Esophagus muscularis mucosa (tissue), 4 donors: ENCODE data around the gene UXT. TPM values are rescaled to one million over a fixed set of nuclear protein-coding genes. Genes with fewer than 3 reads are reported as not detected.

Experiments
- DNase-seq: peaks from one replicate; pipeline ENCODE4 v3.0.0-alpha.2; 2017; ENCODE audit errors: extremely low spot score
- H3K27ac ChIP-seq, 4 donors: fragments of 200-600 bp; sonication (generic); replicated peaks in 1 of 4; 1 replicate in 3 of 4; 2 replicates in 1 of 4; pipeline ENCODE4 v1.5.1; 2016 to 2019; ENCODE audit warnings: mild to moderate bottlenecking in 1 of 4
- H3K27me3 ChIP-seq, 4 donors: fragments of 200-600 bp; sonication (generic); one replicate each; pipeline versions ENCODE4 v1.5.1 to v1.6.0; 2016 to 2019
- H3K36me3 ChIP-seq, 4 donors: fragments of 200-600 bp; sonication (generic); one replicate each; pipeline ENCODE4 v1.5.1; 2016 to 2019
- H3K4me1 ChIP-seq, 4 donors: fragments of 200-600 bp; sonication (generic); one replicate each; pipeline ENCODE4 v1.5.1; 2016 to 2019
- H3K4me3 ChIP-seq, 4 donors: fragments of 200-600 bp; sonication (generic); 1 replicate in 2 of 4; 2 replicates in 2 of 4; pipeline ENCODE4 v1.5.1; 2016 to 2019; ENCODE audit warnings: mild to moderate bottlenecking in 4 of 4, moderate library complexity in 1 of 4
- H3K9me3 ChIP-seq, 4 donors: fragments of 200-600 bp; sonication (generic); 1 replicate in 3 of 4; 2 replicates in 1 of 4; pipeline ENCODE4 v1.5.1; 2016 to 2019
- EP300 ChIP-seq: sonication (generic); formaldehyde crosslinking; IDR thresholded peaks from one replicate; pipeline ENCODE4 v1.6.1; 2017; ENCODE audit warnings: antibody characterized with exemption
- POLR2A ChIP-seq: fragments of 450-650 bp; IDR thresholded peaks from one replicate; pipeline ENCODE4 v1.6.1; 2017; ENCODE audit warnings: antibody characterized with exemption, moderate library complexity, mild to moderate bottlenecking, low read depth
- POLR2AphosphoS5 ChIP-seq, 2 donors: sonication (generic); formaldehyde crosslinking; IDR thresholded peaks; one replicate each; pipeline ENCODE4 v1.6.1; 2017; ENCODE audit warnings: antibody characterized with exemption in 2 of 2
- WGBS: methylation state at CpG from one replicate; pipeline ENCODE4 v1.1.5; 2018; 5-methylcytosine and 5-hydroxymethylcytosine counted together
- intact Hi-C: fragments of 100-400 bp; cut with DNase I; formaldehyde crosslinking; loops from one replicate; pipeline ENCODE4 v1.15.1; 2023
- total RNA-seq, 4 donors: library from RNA; depleted of rRNA; stranded (reverse); fragments of >200 nt; gene quantifications; one replicate each; pipeline versions ENCODE4 v1.1.0 to v1.2.1, GENCODE V29; 2016
- TF ChIP-seq, protein P1 (sequence below), 3 experiments: fragments of 200-600 bp in 2 of 3; fragments of 450-650 bp in 1 of 3; sonication (generic) in 2 of 3; IDR thresholded peaks; one replicate each; pipeline ENCODE4 v1.5.1; 2017 to 2019; ENCODE audit warnings: antibody characterized with exemption in 3 of 3, mild to moderate bottlenecking in 2 of 3, moderate library complexity in 1 of 3

Gene UXT
- total RNA-seq, 4 donors from 2014 or later: 75.9 to 98.0 (median 90.4) TPM

DNA sequence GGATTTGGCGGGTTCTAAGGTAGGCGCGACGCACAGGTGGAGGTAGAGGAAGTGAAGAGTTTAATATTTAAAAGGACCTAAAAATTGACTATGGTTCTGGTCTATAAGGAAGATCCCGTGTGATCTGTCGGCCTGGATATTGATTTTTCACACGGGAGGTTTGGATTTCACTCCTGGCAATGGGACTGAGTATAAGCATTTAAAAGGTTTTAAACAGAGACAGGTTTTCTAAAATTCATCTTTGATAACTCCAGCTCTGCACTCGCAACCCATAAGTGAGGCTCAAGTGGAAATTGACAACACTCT is 394 bp upstream of the UXT start:
- no peaks in the 10 kb centered on the region for H3K9me3 ChIP-seq
- H3K27ac ChIP-seq: peak overlapping the region; percentile 92 to 96 (median 94)
- no peak for TF ChIP-seq EP300
- TF ChIP-seq, protein P1, sequence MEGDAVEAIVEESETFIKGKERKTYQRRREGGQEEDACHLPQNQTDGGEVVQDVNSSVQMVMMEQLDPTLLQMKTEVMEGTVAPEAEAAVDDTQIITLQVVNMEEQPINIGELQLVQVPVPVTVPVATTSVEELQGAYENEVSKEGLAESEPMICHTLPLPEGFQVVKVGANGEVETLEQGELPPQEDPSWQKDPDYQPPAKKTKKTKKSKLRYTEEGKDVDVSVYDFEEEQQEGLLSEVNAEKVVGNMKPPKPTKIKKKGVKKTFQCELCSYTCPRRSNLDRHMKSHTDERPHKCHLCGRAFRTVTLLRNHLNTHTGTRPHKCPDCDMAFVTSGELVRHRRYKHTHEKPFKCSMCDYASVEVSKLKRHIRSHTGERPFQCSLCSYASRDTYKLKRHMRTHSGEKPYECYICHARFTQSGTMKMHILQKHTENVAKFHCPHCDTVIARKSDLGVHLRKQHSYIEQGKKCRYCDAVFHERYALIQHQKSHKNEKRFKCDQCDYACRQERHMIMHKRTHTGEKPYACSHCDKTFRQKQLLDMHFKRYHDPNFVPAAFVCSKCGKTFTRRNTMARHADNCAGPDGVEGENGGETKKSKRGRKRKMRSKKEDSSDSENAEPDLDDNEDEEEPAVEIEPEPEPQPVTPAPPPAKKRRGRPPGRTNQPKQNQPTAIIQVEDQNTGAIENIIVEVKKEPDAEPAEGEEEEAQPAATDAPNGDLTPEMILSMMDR (IDR thresholded peaks at IDR 0.05): no peak
- TF ChIP-seq POLR2A: no peak
- TF ChIP-seq POLR2AphosphoS5 (IDR thresholded peaks at IDR 0.05): no peak
- no peaks in the 10 kb centered on the region for H3K27me3 ChIP-seq
- peaks cover 0 to 31% (median 18%) of the 10 kb centered on the region in 4 donors for H3K36me3 ChIP-seq
- no peak for DNase-seq
- intact Hi-C loops: loop anchor here (5.0 to 10.0 kb wide), 3 partner anchors 97 to 1505 kb away; partner anchors contain the start of genes ARAF, MAGIX and OTUD5
- H3K4me1 ChIP-seq: peaks cover 0 to 14% (median 4%) of the 10 kb centered on the region in 4 donors
- WGBS: 58% methylated on average over 8 of the region's 8 CpGs
- H3K4me3 ChIP-seq: peak overlapping the region; percentile 59 to 75 (median 67)

DNA sequence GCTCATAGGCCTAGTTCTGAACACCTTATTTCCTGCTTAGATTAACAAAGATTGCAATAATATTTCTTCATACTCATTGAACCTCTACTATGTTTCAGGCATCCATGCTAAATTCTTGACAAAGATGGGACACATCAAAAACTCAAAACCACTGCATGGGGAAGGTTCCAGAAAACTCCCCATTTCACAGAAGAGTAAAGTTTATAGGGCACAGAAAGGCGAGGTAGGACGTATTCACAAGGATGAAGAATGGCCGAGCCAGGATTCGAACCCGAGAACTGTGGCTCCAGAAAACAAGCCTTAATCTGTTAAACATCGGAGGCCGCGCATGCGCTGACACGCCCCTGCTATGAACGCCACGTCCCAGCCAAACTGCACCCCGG is 688 bp downstream of the UXT start:
- Histone ChIP-seq H3K36me3 (peaks cover 0 to 33% (median 25%) of the 10 kb centered on the region in 4 donors), H3K9me3 (no peaks in the 10 kb centered on the region), H3K27me3 (no peaks in the 10 kb centered on the region), H3K4me3 (peak overlapping the region; percentile 59 to 75 (median 67)), H3K27ac (peak overlapping the region; percentile 92 to 96 (median 94)), H3K4me1 (peaks cover 0 to 14% (median 4%) of the 10 kb centered on the region in 4 donors)
- TF ChIP-seq, protein P1 (IDR thresholded peaks at IDR 0.05): no peak
- TF ChIP-seq POLR2A (no peak), POLR2AphosphoS5 (IDR thresholded peaks at IDR 0.05) (peak in 1 of 2 donors; percentile 31)
- intact Hi-C loops: loop anchor here (5.0 to 10.0 kb wide), 3 partner anchors 96 to 1507 kb away; partner anchors contain the start of genes ARAF, MAGIX and OTUD5
- DNase-seq: no peak
- WGBS: 53% methylated on average over 13 of the region's 13 CpGs

DNA sequence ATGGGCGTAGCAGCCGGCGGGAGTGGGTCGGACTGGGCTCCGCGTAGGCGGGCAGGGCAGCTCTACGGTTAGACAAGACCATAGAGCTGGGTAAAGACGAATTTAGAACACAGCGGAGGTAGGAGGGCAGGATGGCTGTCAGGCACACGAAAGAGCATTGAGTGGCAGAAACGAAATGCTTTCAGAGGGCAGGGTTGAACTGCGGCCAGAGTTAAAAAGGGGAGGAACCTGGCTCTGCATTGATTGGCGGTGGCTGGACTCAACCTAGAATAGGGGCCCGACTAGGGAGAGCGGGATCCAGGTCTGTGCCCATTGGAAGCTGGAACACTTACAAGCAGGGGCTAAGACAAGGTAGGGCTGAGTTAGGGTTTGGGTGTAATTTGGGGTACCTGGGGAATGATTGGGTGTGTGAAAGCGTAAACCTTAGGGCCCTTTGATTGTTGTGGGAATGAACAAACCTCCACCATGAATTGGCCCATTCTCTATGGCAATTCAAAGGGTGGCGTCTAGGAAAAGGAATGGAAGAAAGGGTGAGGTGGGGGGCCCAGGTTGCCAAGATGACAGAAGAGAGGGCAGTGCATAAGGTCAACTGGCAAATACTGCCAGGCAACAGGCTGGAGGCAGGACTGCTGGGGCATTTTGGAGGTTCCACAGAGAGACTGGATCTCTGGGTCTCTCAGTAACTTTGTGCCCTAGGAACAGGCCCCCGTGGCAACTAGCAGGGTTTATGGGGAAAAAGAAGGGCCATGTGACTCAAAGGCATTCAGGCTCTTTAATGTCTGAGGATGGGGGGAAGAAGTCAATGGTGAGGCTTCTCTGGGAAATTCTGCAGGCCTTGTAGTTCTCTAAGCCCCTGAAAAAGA is 7.7 kb downstream of the UXT start:
- Histone ChIP-seq H3K27me3 (peaks cover 0 to 6% (median 0%) of the 10 kb centered on the region in 4 donors), H3K4me3 (peak overlapping the region; percentile 72 to 85 (median 74)), H3K36me3 (peaks cover 0 to 27% (median 17%) of the 10 kb centered on the region in 4 donors), H3K9me3 (no peaks in the 10 kb centered on the region), H3K27ac (peak overlapping the region; percentile 78 to 89 (median 88)), H3K4me1 (peaks cover 9 to 28% (median 24%) of the 10 kb centered on the region in 4 donors)
- TF ChIP-seq POLR2A: no peak
- TF ChIP-seq, protein P1 (IDR thresholded peaks at IDR 0.05): no peak
- no peak for TF ChIP-seq EP300
- TF ChIP-seq POLR2AphosphoS5 (IDR thresholded peaks at IDR 0.05): no peak
- no peak for DNase-seq
- 46% methylated on average over 19 of the region's 19 CpGs for WGBS
- intact Hi-C loops: loop anchor here (10.0 kb wide), 2 partner anchors 1304 to 1514 kb away; partner anchors contain the start of genes MAGIX and OTUD5

DNA sequence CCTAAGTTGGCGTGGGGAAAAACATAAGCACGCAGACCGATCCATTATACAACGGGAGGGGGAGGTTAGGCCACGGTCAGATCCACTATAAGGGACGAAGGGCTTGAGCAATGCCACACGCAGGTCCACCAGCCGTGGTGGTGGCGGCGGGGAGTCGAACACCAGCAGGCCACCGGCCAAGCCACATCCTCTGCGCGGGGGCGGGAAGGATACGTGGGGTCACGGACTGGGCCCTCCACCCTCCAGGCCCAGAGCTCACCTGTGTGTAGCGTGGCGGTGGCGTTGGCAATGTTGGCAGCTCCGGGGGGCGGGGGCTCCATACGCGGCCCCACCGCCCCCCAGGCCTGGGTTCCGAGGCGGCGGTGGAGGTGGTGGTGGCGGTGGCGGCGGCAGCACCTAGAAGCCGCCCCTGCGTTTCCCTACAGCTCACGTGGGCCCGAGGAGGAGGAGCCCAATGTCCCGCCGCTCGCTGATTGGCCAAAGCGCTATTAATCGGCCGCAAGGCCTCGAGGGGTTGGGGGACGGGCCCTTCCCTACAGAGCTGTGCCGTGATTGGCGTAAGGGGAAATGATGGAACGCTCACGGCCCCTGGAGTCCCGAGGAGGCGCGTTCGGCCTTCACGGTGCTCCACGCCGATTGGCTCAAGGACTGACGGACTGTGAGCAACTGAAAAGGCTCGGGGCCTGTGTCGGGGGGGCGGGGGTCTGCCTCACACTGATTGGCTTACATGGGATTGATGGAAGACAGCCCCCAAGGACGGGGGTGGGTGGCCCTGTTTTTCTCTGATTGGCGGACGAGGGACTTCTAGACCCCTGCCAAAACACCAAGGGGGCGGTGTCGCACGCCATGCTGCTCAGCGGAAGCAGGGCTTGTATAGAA is 8.6 kb downstream of the UXT start, which contains the start of gene ELK1:
Gene ELK1, minus strand, starts transcription at position 400 of the 879 bp plus-strand sequence. CDS start 9,122 bp downstream, outside the sequence.
- peaks cover 0 to 6% (median 0%) of the 10 kb centered on the region in 4 donors for H3K27me3 ChIP-seq
- H3K4me3 ChIP-seq: peak within 1 kb of the TSS; percentile 72 to 85 (median 74)
- WGBS: 43% methylated on average over 63 of the region's 65 CpGs
- TF ChIP-seq POLR2A (peak; percentile 71), POLR2AphosphoS5 (IDR thresholded peaks at IDR 0.05) (peak; percentile 55 to 81), EP300 (no peak)
- DNase-seq: peak; percentile 98
- H3K36me3 ChIP-seq: peaks cover 0 to 18% (median 10%) of the 10 kb centered on the region in 4 donors
- no peaks in the 10 kb centered on the region for H3K9me3 ChIP-seq
- peaks cover 9 to 28% (median 24%) of the 10 kb centered on the region in 4 donors for H3K4me1 ChIP-seq
- intact Hi-C loops: loop anchor here (10.0 kb wide), 2 partner anchors 1304 to 1514 kb away; partner anchors contain the start of genes MAGIX and OTUD5
- peak within 1 kb of the TSS; percentile 87 to 89 (median 89) for H3K27ac ChIP-seq
